Gastrocnemius medialis (tissue), 4 donors: ENCODE data around the gene RNASEL.

Source experiments
- POLR2A ChIP-seq, 2 donors: fragments of 450-650 bp; IDR thresholded peaks; one replicate each; pipeline ENCODE4 v1.6.1; 2017; ENCODE audit warnings: antibody characterized with exemption in 2 of 2, mild to moderate bottlenecking in 2 of 2, moderate library complexity in 2 of 2
- TF ChIP-seq, protein P1 (sequence below), 5 experiments: fragments of 450-650 bp in 3 of 5; fragments of 200-600 bp in 2 of 5; sonication (generic) in 2 of 5; IDR thresholded peaks in 4 of 5; conservative IDR thresholded peaks in 1 of 5; 1 replicate in 4 of 5; 2 replicates in 1 of 5; pipeline ENCODE4 v1.5.1; 2016 to 2019; ENCODE audit warnings: antibody characterized with exemption in 5 of 5, mild to moderate bottlenecking in 3 of 5, moderate library complexity in 3 of 5

DNA sequence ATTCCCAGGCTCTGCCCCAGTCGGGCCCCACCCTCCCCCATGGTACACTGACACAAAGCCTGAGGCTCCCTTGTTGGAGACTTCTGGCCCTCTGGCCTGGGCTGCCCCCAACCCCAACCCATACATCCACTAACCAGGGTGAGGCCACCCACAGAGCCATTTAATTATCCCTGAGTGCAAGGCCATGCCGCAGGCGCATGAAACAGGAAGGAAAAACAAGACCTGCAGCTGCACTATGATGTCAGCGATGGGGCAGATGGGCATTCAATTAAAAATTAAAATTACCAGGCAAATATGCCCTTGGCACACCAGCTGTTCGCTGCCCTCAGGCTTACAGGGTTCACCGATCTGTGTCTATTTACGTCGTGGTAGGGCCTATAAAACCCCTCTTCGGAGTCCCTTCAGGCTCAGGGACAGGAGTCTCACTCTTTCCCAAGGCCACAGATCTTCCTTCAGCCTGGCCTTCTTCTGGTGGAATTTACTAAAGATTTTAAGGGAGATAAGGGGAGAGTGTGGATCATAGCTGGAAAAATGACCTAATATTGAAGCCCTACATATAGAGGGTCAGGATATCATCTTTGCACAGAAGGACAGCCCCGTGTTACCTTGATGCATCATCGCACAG lies 44.7 kb upstream of the RNASEL start:
- TF ChIP-seq, protein P1, sequence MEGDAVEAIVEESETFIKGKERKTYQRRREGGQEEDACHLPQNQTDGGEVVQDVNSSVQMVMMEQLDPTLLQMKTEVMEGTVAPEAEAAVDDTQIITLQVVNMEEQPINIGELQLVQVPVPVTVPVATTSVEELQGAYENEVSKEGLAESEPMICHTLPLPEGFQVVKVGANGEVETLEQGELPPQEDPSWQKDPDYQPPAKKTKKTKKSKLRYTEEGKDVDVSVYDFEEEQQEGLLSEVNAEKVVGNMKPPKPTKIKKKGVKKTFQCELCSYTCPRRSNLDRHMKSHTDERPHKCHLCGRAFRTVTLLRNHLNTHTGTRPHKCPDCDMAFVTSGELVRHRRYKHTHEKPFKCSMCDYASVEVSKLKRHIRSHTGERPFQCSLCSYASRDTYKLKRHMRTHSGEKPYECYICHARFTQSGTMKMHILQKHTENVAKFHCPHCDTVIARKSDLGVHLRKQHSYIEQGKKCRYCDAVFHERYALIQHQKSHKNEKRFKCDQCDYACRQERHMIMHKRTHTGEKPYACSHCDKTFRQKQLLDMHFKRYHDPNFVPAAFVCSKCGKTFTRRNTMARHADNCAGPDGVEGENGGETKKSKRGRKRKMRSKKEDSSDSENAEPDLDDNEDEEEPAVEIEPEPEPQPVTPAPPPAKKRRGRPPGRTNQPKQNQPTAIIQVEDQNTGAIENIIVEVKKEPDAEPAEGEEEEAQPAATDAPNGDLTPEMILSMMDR (IDR thresholded peaks at IDR 0.05 in 4 of 5, conservative IDR thresholded peaks at IDR 0.05 in 1 of 5), result no peak
- no peak for TF ChIP-seq POLR2A (IDR thresholded peaks at IDR 0.05)
